Coronary artery (tissue), 2 donors: ENCODE measurements around the gene HDAC10.

Experiments used
- DNase-seq: peaks from one replicate; pipeline ENCODE4 v3.0.0-alpha.2; 2017; ENCODE audit warnings: low spot score
- H3K27ac ChIP-seq, 2 donors: fragments of 200-600 bp; sonication (generic); one replicate each; pipeline ENCODE4 v1.5.1; 2016 to 2019
- H3K4me3 ChIP-seq: fragments of 200-600 bp; sonication (generic); 2 replicates; pipeline ENCODE4 v1.5.1; 2016; ENCODE audit warnings: mild to moderate bottlenecking, moderate library complexity
- CTCF ChIP-seq: fragments of 200-600 bp; sonication (generic); IDR thresholded peaks from one replicate; pipeline ENCODE4 v1.5.1; 2019; ENCODE audit warnings: antibody characterized with exemption

The HDAC10 gene

GRCh38 chr22:50196256-50196655 is 54.8 kb downstream of the HDAC10 start:
- no peak overlapping the region for H3K4me3 ChIP-seq
- DNase-seq, result no peak
- no peak overlapping the region for H3K27ac ChIP-seq
- no peak for TF ChIP-seq CTCF
